Loucy (cell line): ENCODE data around the gene AIFM2.

Experiments used
- CTCF ChIP-seq: fragments of 200-600 bp; sonication (generic); conservative IDR thresholded peaks from 2 replicates; pipeline ENCODE4 v1.5.1; 2014; ENCODE audit warnings: mild to moderate bottlenecking, antibody characterized with exemption, low read length
- EZH2phosphoT487 ChIP-seq: fragments of 200-600 bp; IDR thresholded peaks from 2 replicates; pipeline ENCODE4 v1.6.1; 2018; ENCODE audit warnings: antibody characterized with exemption, mild to moderate bottlenecking, moderate library complexity, borderline replicate concordance

- TF ChIP-seq CTCF (no peak), EZH2phosphoT487 (no peak)
Measured at GRCh38 chr10:70120417-70120816, 12.2 kb downstream of the AIFM2 start.
